Ramos (cell line): ENCODE results near the gene C1orf52.

ENCODE experiments used
- in situ Hi-C: fragments of 300-500 bp; cut with MboI; formaldehyde crosslinking; loops from one replicate; pipeline ENCODE4 v1.14.3; 2022; ENCODE audit warnings: low sequenced_read_pairs; ENCODE audit not compliant: unreplicated experiment

C1orf52 gene

GRCh38 chr1:85259118-85259911 lies at the start of gene C1orf52:
Gene C1orf52, minus strand, starts transcription at chr1:85259662. Its CDS starts 29 bp downstream, at chr1:85259633.
- in situ Hi-C loops: loop anchor here (5.0 to 25.0 kb wide), 2 partner anchors 322 to 572 kb away; partner anchors contain the start of gene SSX2IP

GRCh38 chr1:85308833-85309350 lies 49.4 kb upstream of the C1orf52 start:
- in situ Hi-C loops: no loop called here

GRCh38 chr1:85307987-85308832 lies 48.7 kb upstream of the C1orf52 start:
- in situ Hi-C loops: no loop called here

GRCh38 chr1:85306236-85306635 lies 46.8 kb upstream of the C1orf52 start:
- in situ Hi-C loops: no loop called here

- in situ Hi-C loops: no loop called here
These were observed 44.1 kb upstream of the C1orf52 start for GRCh38 chr1:85303440-85304162.

- in situ Hi-C loops: no loop called here
These were observed 40.7 kb upstream of the C1orf52 start for GRCh38 chr1:85300140-85300539.

- in situ Hi-C loops: no loop called here
These were observed 38.6 kb upstream of the C1orf52 start for GRCh38 chr1:85297855-85298629.

GRCh38 chr1:85297538-85297854 lies 38.0 kb upstream of the C1orf52 start:
- in situ Hi-C loops: no loop called here

GRCh38 chr1:85296980-85297379 lies 37.5 kb upstream of the C1orf52 start:
- in situ Hi-C loops: no loop called here

- in situ Hi-C loops: no loop called here
These were observed 36.2 kb upstream of the C1orf52 start for GRCh38 chr1:85295654-85296053.

- in situ Hi-C loops: no loop called here
These were observed 35.6 kb upstream of the C1orf52 start for GRCh38 chr1:85295006-85295431.

- in situ Hi-C loops: no loop called here
These were observed 31.4 kb upstream of the C1orf52 start for GRCh38 chr1:85290826-85291225.

GRCh38 chr1:85289848-85290335 lies 30.4 kb upstream of the C1orf52 start:
- in situ Hi-C loops: no loop called here

- in situ Hi-C loops: no loop called here
These were observed 29.9 kb upstream of the C1orf52 start for GRCh38 chr1:85289207-85289847.

- in situ Hi-C loops: no loop called here
These were observed 24.7 kb upstream of the C1orf52 start for GRCh38 chr1:85284202-85284601.

GRCh38 chr1:85283475-85284199 lies 24.2 kb upstream of the C1orf52 start:
- in situ Hi-C loops: no loop called here

GRCh38 chr1:85282424-85282823 lies 23.0 kb upstream of the C1orf52 start:
- in situ Hi-C loops: no loop called here

GRCh38 chr1:85280636-85281035 lies 21.2 kb upstream of the C1orf52 start:
- in situ Hi-C loops: no loop called here
